OCI-LY1 (cell line): Measurements from ENCODE around the gene CRYBG1.

ENCODE experiments used
- H2AFZ ChIP-seq: fragments of 200-600 bp; sonication (generic), shearing (Covaris generic); 2 replicates; pipeline ENCODE4 v1.6.0; 2014; ENCODE audit warnings: antibody characterized with exemption, mild to moderate bottlenecking, low read length
- H3F3A ChIP-seq: fragments of 200-600 bp; sonication (generic), shearing (Covaris generic); 2 replicates; pipeline ENCODE4 v1.6.0; 2014; ENCODE audit warnings: mild to moderate bottlenecking, antibody characterized with exemption, low read length, moderate library complexity; ENCODE audit not compliant: insufficient read depth
- H3K27ac ChIP-seq: fragments of 200-600 bp; sonication (generic); 2 replicates; pipeline ENCODE4 v1.5.1; 2014; ENCODE audit warnings: low read length, mixed run types, mild to moderate bottlenecking, low read depth; ENCODE audit not compliant: poor library complexity, severe bottlenecking
- H3K27me3 ChIP-seq: fragments of 200-600 bp; sonication (generic); 2 replicates; pipeline ENCODE4 v1.6.0; 2014; ENCODE audit warnings: antibody characterized with exemption, mild to moderate bottlenecking, low read length, moderate library complexity; ENCODE audit not compliant: insufficient read depth
- H3K36me3 ChIP-seq: fragments of 200-600 bp; sonication (generic); 2 replicates; pipeline ENCODE4 v1.6.1; 2014; ENCODE audit warnings: mild to moderate bottlenecking, antibody characterized with exemption, low read length, moderate library complexity, mixed read lengths; ENCODE audit not compliant: insufficient read depth
- H3K4me1 ChIP-seq: fragments of 200-600 bp; sonication (generic); 2 replicates; pipeline ENCODE4 v1.5.1; 2014; ENCODE audit warnings: mild to moderate bottlenecking, low read length, moderate library complexity; ENCODE audit not compliant: insufficient read depth, severe bottlenecking
- H3K4me2 ChIP-seq: fragments of 200-600 bp; sonication (generic), shearing (Covaris generic); 2 replicates; pipeline ENCODE4 v1.6.1; 2014; ENCODE audit warnings: low read length
- H3K4me3 ChIP-seq: fragments of 200-600 bp; sonication (generic); 2 replicates; pipeline ENCODE4 v1.5.1; 2014; ENCODE audit warnings: low read length, low read depth, mild to moderate bottlenecking, mixed read lengths; ENCODE audit not compliant: poor library complexity, severe bottlenecking
- H3K79me2 ChIP-seq: fragments of 200-600 bp; shearing (Covaris generic); 2 replicates; pipeline ENCODE4 v1.6.1; 2016; ENCODE audit warnings: mixed run types, low read length, mixed read lengths; ENCODE audit not compliant: insufficient read depth
- H3K9ac ChIP-seq: fragments of 200-600 bp; sonication (generic), shearing (Covaris generic); 2 replicates; pipeline ENCODE4 v1.6.1; 2014; ENCODE audit warnings: mild to moderate bottlenecking, low read length, mixed read lengths
- H3K9me2 ChIP-seq: fragments of 200-600 bp; sonication (generic), shearing (Covaris generic); 2 replicates; pipeline ENCODE4 v1.6.1; 2014; ENCODE audit warnings: low read depth, mild to moderate bottlenecking, low read length, mixed read lengths
- H3K9me3 ChIP-seq: fragments of 200-600 bp; shearing (Covaris generic); 2 replicates; pipeline ENCODE4 v1.6.1; 2014; ENCODE audit warnings: low read length, mixed read lengths
- H4K20me1 ChIP-seq: fragments of 200-600 bp; sonication (generic), shearing (Covaris generic); 2 replicates; pipeline ENCODE4 v1.6.0; 2016; ENCODE audit warnings: mild to moderate bottlenecking, low read length; ENCODE audit not compliant: insufficient read depth
- CTCF ChIP-seq: fragments of 200-600 bp; sonication (generic), shearing (Covaris generic); IDR thresholded peaks from 2 replicates; pipeline ENCODE4 v1.5.1; 2017; ENCODE audit warnings: mild to moderate bottlenecking, antibody characterized with exemption, low read length, moderate library complexity, mixed read lengths
- EZH2 ChIP-seq: fragments of 200-600 bp; sonication (generic), shearing (Covaris generic); IDR thresholded peaks from 2 replicates; pipeline ENCODE4 v1.8.0; 2017; ENCODE audit warnings: borderline replicate concordance, mixed run types, mild to moderate bottlenecking, antibody characterized with exemption, low read length, moderate library complexity, mixed read lengths

The CRYBG1 gene

GRCh38 chr6:106549521-106549920, 189.0 kb downstream of the CRYBG1 start:
- TF ChIP-seq EZH2 (no peak), CTCF (no peak)
- H3K4me1 ChIP-seq = peaks cover 23% of the 10 kb centered on the region
- H4K20me1 ChIP-seq = no peaks in the 10 kb centered on the region
- no peaks in the 10 kb centered on the region for H3F3A ChIP-seq
- no peak overlapping the region for H3K4me3 ChIP-seq
- peaks cover 68% of the 10 kb centered on the region for H3K36me3 ChIP-seq
- H3K79me2 ChIP-seq = no peaks in the 10 kb centered on the region
- no peak overlapping the region for H3K4me2 ChIP-seq
- H3K9me3 ChIP-seq = no peaks in the 10 kb centered on the region
- no peaks in the 10 kb centered on the region for H3K9me2 ChIP-seq
- no peak overlapping the region for H3K9ac ChIP-seq
- no peaks in the 10 kb centered on the region for H3K27me3 ChIP-seq
- H2AFZ ChIP-seq = no peak overlapping the region
- no peak overlapping the region for H3K27ac ChIP-seq

GRCh38 chr6:106551155-106551554, 190.6 kb downstream of the CRYBG1 start:
- peaks cover 64% of the 10 kb centered on the region for H3K36me3 ChIP-seq
- H3K4me1 ChIP-seq = peaks cover 19% of the 10 kb centered on the region
- TF ChIP-seq CTCF = no peak
- no peak for TF ChIP-seq EZH2
- no peaks in the 10 kb centered on the region for H3K79me2 ChIP-seq
- no peaks in the 10 kb centered on the region for H3K27me3 ChIP-seq
- no peaks in the 10 kb centered on the region for H3K9me2 ChIP-seq
- no peaks in the 10 kb centered on the region for H4K20me1 ChIP-seq
- H2AFZ ChIP-seq = no peak overlapping the region
- H3K4me2 ChIP-seq = no peak overlapping the region
- no peaks in the 10 kb centered on the region for H3F3A ChIP-seq
- no peak overlapping the region for H3K9ac ChIP-seq
- no peak overlapping the region for H3K27ac ChIP-seq
- no peaks in the 10 kb centered on the region for H3K9me3 ChIP-seq
- H3K4me3 ChIP-seq = no peak overlapping the region

- Histone ChIP-seq H3K9me2 (no peaks in the 10 kb centered on the region), H3K4me1 (no peaks in the 10 kb centered on the region), H2AFZ (no peak overlapping the region), H3K9me3 (no peaks in the 10 kb centered on the region), H3K27me3 (no peaks in the 10 kb centered on the region), H3K9ac (no peak overlapping the region), H3K36me3 (peaks cover 53% of the 10 kb centered on the region), H3K79me2 (no peaks in the 10 kb centered on the region), H3K4me2 (no peak overlapping the region), H3K4me3 (no peak overlapping the region), H3K27ac (no peak overlapping the region), H3F3A (no peaks in the 10 kb centered on the region), H4K20me1 (no peaks in the 10 kb centered on the region)
- no peak for TF ChIP-seq CTCF
- TF ChIP-seq EZH2 = no peak
Measured at GRCh38 chr6:106553440-106553839, 192.9 kb downstream of the CRYBG1 start.
